HepG2 (cell line): Measurements from ENCODE around the gene NRP1. TPM values are rescaled to one million over a fixed set of nuclear protein-coding genes. Genes with fewer than 3 reads are reported as not detected.

ENCODE experiments used
- ATAC-seq: fragments of 200-7000 bp; cut with Tn5 transposase; 3 replicates; pipeline ENCODE4 v1.9.1; 2020; ENCODE audit warnings: mild to moderate bottlenecking, moderate library complexity
- BruUV-seq: library from RNA; stranded (reverse); fragments of 400-500 nt; replicated peaks from 2 replicates; lab custom pipeline; 2021; lab: Mats Ljungman, UMichigan
- CTCF ChIA-PET: fragments of 300-600 bp; formaldehyde crosslinking; extraction: SDS; loops from one replicate; lab custom pipeline; 2021; ENCODE audit warnings: low total read pairs, inconsistent platforms, low intra/inter-chr PET ratio; lab: Yijun Ruan, JAX
- POLR2A ChIA-PET: fragments of 350-600 bp; sonication (Branson Sonifier 250); formaldehyde crosslinking; loops from one replicate; lab custom pipeline; 2020; ENCODE audit warnings: antibody characterized with exemption, inconsistent platforms; lab: Yijun Ruan, JAX
- DNase-seq: peaks from one replicate; pipeline ENCODE4 v3.0.0-alpha.2; 2015; ENCODE audit warnings: low spot score
- FAIRE-seq: peaks from 3 replicates; lab custom pipeline; 2011; peaks lifted over from hg19 to GRCh38; lab: Jason Lieb, UNC
- H2AFZ ChIP-seq: one replicate; pipeline ENCODE4 v1.6.1; 2011; ENCODE audit warnings: low read length, inconsistent platforms
- H3K27ac ChIP-seq: fragments of 300-600 bp; 3 replicates; pipeline ENCODE4 v1.8.0; 2011; ENCODE audit warnings: mixed run types, mild to moderate bottlenecking, mixed read lengths, low read length, inconsistent platforms; ENCODE audit not compliant: insufficient read depth; ENCODE audit errors: extremely low read length
- H3K27me3 ChIP-seq, 2 experiments: fragments of 200-600 bp in 1 of 2; 2 replicates in 1 of 2; 3 replicates in 1 of 2; pipeline versions ENCODE4 v1.6.0 to v1.8.0; 2011; ENCODE audit warnings: low read length in 2 of 2, mild to moderate bottlenecking in 2 of 2, moderate library complexity in 2 of 2, inconsistent platforms in 1 of 2; ENCODE audit not compliant: insufficient read depth in 2 of 2, control insufficient read depth in 1 of 2
- H3K36me3 ChIP-seq, 2 experiments: fragments of 200-600 bp in 1 of 2; replicated peaks in 1 of 2; 2 replicates in 1 of 2; 3 replicates in 1 of 2; pipeline versions ENCODE4 v1.5.1 to v1.8.0; 2011; ENCODE audit warnings: low read length in 2 of 2, inconsistent platforms in 1 of 2; ENCODE audit not compliant: insufficient read depth in 2 of 2, control insufficient read depth in 1 of 2
- H3K4me1 ChIP-seq: 2 replicates; pipeline ENCODE4 v1.5.1; 2012; ENCODE audit warnings: low read length, inconsistent platforms; ENCODE audit not compliant: insufficient read depth
- H3K4me2 ChIP-seq: 2 replicates; pipeline ENCODE4 v1.6.0; 2011; ENCODE audit warnings: low read depth, low read length, inconsistent platforms
- H3K4me3 ChIP-seq, 3 experiments: fragments of 200-600 bp in 1 of 3; sonication (generic), shearing (Covaris generic) in 1 of 3; replicated peaks in 1 of 3; 2 replicates each; pipeline ENCODE4 v1.5.1; 2011 to 2016; ENCODE audit warnings: low read length in 3 of 3, inconsistent platforms in 2 of 3, low read depth in 2 of 3, mild to moderate bottlenecking in 2 of 3, control low read depth in 1 of 3, mixed read lengths in 1 of 3; ENCODE audit not compliant: insufficient read depth in 1 of 3
- H3K79me2 ChIP-seq: one replicate; pipeline ENCODE4 v1.6.1; 2011; ENCODE audit warnings: low read length, inconsistent platforms; ENCODE audit not compliant: insufficient read depth
- H3K9ac ChIP-seq: 2 replicates; pipeline ENCODE4 v1.6.0; 2011; ENCODE audit warnings: mild to moderate bottlenecking, low read depth, low read length, inconsistent platforms; ENCODE audit not compliant: insufficient read depth
- H3K9me3 ChIP-seq: 2 replicates; pipeline ENCODE4 v1.5.1; 2012; ENCODE audit warnings: mild to moderate bottlenecking, low read length
- H4K20me1 ChIP-seq: 2 replicates; pipeline ENCODE4 v1.6.0; 2011; ENCODE audit warnings: inconsistent platforms, mild to moderate bottlenecking, low read length, moderate library complexity; ENCODE audit not compliant: insufficient read depth
- KDM1A ChIP-seq: IDR thresholded peaks from 2 replicates; pipeline ENCODE4 v1.6.1; 2016; ENCODE audit warnings: missing compliant biosample characterization
- NFYB ChIP-seq: sonication (generic); formaldehyde crosslinking; IDR thresholded peaks from 2 replicates; pipeline ENCODE4 v1.4.0; 2020; ENCODE audit warnings: missing genetic modification reagents
- RXRB ChIP-seq: IDR thresholded peaks from 2 replicates; pipeline ENCODE4 v1.6.1; 2016; ENCODE audit warnings: borderline replicate concordance, missing genetic modification reagents, missing compliant biosample characterization
- WGBS: methylation state at CpG from one replicate; pipeline ENCODE4 v1.1.6; 2017; ENCODE audit warnings: low lambda C conversion rate; 5-methylcytosine and 5-hydroxymethylcytosine counted together
- in situ Hi-C: cut with HindIII; loops from 2 replicates; pipeline ENCODE4 v1.10.0; 2017; ENCODE audit warnings: low pct_unique_long_range_greater_than_20kb; ENCODE audit not compliant: extremely low pct_ligation_motif_present
- intact Hi-C: fragments of 100-400 bp; cut with micrococcal nuclease; formaldehyde crosslinking; loops from one replicate; pipeline ENCODE4 v1.10.0; 2022; ENCODE audit not compliant: unreplicated experiment
- polyA plus RNA-seq, 8 experiments: library from polyadenylated mRNA; depleted of rRNA in 3 of 8; stranded (reverse) in 7 of 8; unstranded in 1 of 8; fragments of >200 nt; fragmentation: Illumina TruSeq in 4 of 8; extraction: Trizol in 4 of 8; gene quantifications; 2 replicates each; pipeline versions ENCODE4 v1.2.1 to v1.2.3, GENCODE V29; 2011 to 2016; ENCODE audit warnings: low read depth in 4 of 8, missing spikeins in 1 of 8, mixed read lengths in 1 of 8; ENCODE audit not compliant: insufficient read depth in 1 of 8
- total RNA-seq, 5 experiments: library from RNA; depleted of rRNA; stranded (reverse); fragments of >200 nt; fragmentation: Illumina TruSeq; extraction: Trizol; gene quantifications; 2 replicates each; pipeline ENCODE4 v1.2.3, GENCODE V29; 2016; ENCODE audit warnings: low read depth in 1 of 5
- TF ChIP-seq, protein P1 (sequence below): sonication (generic); formaldehyde crosslinking; IDR thresholded peaks from 2 replicates; pipeline ENCODE4 v1.4.0; 2020; ENCODE audit warnings: missing genetic modification reagents

Gene NRP1
- total and polyA plus RNA-seq, 2 of the 13 experiments (the other 11 are each of a cell fraction or from before 2014, with no cell fraction given), result 5.3 to 5.8 TPM

DNA sequence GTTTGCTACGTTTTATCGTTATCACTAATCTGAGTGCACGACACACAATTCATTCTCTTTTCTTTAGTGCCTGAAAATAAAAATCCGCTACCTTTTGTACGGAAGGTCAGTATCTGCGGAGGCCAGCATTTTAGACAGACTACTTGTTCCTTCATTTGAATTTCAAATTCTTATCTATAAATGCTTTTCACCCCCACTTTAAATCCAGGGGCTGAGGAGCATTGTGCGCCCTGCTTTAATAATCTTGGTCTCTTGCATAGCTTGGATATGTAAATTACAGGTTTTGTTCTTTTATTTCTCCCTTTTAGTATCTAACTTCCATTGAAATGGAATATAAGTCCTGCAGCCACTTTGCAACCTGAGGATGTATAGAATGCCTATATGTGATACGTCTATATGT is 44.7 kb downstream of the NRP1 start:
- WGBS, result 98% methylated on average over 8 of the region's 8 CpGs
- TF ChIP-seq RXRB (CRISPR knock-in tag) (no peak), NFYB (CRISPR knock-in tag) (no peak)
- TF ChIP-seq, protein P1, sequence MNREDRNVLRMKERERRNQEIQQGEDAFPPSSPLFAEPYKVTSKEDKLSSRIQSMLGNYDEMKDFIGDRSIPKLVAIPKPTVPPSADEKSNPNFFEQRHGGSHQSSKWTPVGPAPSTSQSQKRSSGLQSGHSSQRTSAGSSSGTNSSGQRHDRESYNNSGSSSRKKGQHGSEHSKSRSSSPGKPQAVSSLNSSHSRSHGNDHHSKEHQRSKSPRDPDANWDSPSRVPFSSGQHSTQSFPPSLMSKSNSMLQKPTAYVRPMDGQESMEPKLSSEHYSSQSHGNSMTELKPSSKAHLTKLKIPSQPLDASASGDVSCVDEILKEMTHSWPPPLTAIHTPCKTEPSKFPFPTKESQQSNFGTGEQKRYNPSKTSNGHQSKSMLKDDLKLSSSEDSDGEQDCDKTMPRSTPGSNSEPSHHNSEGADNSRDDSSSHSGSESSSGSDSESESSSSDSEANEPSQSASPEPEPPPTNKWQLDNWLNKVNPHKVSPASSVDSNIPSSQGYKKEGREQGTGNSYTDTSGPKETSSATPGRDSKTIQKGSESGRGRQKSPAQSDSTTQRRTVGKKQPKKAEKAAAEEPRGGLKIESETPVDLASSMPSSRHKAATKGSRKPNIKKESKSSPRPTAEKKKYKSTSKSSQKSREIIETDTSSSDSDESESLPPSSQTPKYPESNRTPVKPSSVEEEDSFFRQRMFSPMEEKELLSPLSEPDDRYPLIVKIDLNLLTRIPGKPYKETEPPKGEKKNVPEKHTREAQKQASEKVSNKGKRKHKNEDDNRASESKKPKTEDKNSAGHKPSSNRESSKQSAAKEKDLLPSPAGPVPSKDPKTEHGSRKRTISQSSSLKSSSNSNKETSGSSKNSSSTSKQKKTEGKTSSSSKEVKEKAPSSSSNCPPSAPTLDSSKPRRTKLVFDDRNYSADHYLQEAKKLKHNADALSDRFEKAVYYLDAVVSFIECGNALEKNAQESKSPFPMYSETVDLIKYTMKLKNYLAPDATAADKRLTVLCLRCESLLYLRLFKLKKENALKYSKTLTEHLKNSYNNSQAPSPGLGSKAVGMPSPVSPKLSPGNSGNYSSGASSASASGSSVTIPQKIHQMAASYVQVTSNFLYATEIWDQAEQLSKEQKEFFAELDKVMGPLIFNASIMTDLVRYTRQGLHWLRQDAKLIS, result no peak
- peaks cover 48% of the 10 kb centered on the region for H3K4me1 ChIP-seq
- no peak overlapping the region for H3K9ac ChIP-seq
- H4K20me1 ChIP-seq, result no peaks in the 10 kb centered on the region
- no peak overlapping the region for H3K27ac ChIP-seq
- intact Hi-C loops (no loop called here), in situ Hi-C loops (no loop called here)
- no peak overlapping the region for H3K4me3 ChIP-seq
- H3K9me3 ChIP-seq, result no peaks in the 10 kb centered on the region
- ChIA-PET POLR2A (no interaction called here), CTCF (no interaction called here)
- no peaks in the 10 kb centered on the region for H3K79me2 ChIP-seq
- H2AFZ ChIP-seq, result no peak overlapping the region
- H3K27me3 ChIP-seq, result no peaks in the 10 kb centered on the region
- no peak for DNase-seq
- no peaks in the 10 kb centered on the region for H3K36me3 ChIP-seq
- no peak for ATAC-seq
- H3K4me2 ChIP-seq, result no peak overlapping the region
- no TSS peak for BruUV-seq
- no peak for FAIRE-seq

DNA sequence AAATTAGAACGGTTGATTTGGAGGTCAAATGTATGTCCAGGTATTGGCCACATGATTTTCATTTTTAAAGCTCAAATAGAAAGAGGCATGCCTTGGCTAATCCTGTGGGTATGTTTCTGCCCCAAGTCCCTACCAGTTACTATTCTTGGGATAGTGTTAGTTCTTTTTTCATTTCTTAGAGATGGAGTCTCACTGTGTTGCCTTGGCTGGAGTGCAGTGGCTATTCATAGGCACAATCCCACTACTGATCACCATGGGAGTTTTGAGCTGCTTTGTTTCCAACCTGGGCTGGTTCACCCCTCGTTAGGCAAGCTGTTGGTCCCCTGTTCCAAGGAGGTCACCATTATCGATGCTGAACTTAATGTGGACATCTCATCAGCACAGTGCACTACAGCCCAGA is 46.3 kb downstream of the NRP1 start:
- FAIRE-seq (no peak), ATAC-seq (no peak), DNase-seq (no peak)
- intact Hi-C loops (no loop called here), in situ Hi-C loops (no loop called here)
- H3K4me1 ChIP-seq, result peaks cover 53% of the 10 kb centered on the region
- no peaks in the 10 kb centered on the region for H3K9me3 ChIP-seq
- ChIA-PET CTCF (no interaction called here), POLR2A (interaction anchor here (1.8 kb wide), 1 partner anchor 92 kb away, joined by 7 read pairs; no protein-coding TSS in a partner anchor)
- H3K27ac ChIP-seq, result no peak overlapping the region
- H4K20me1 ChIP-seq, result no peaks in the 10 kb centered on the region
- H3K79me2 ChIP-seq, result no peaks in the 10 kb centered on the region
- H3K4me2 ChIP-seq, result no peak overlapping the region
- 93% methylated on average over 3 of the region's 3 CpGs for WGBS
- no peak for TF ChIP-seq KDM1A (CRISPR knock-in tag)
- no peak overlapping the region for H3K4me3 ChIP-seq
- no peak overlapping the region for H3K9ac ChIP-seq
- no peaks in the 10 kb centered on the region for H3K36me3 ChIP-seq
- no peaks in the 10 kb centered on the region for H3K27me3 ChIP-seq
- BruUV-seq, result no TSS peak
- H2AFZ ChIP-seq, result no peak overlapping the region
